ENCODE data around the gene RERE.

GRCh38 chr1:8818325-8818775 lies 910 bp upstream of the RERE start:
- TF ChIP-seq CTCF (conservative IDR thresholded peaks at IDR 0.05) (no peak), EZH2 (IDR thresholded peaks at IDR 0.05; ENCODE audit: low read depth) (no peak)

All from PC-9 (cell line).